ENCODE data around the gene ARHGAP42. TPM values are rescaled to one million over a fixed set of nuclear protein-coding genes. Genes with fewer than 3 reads are reported as not detected.

Gene ARHGAP42
- polyA plus RNA-seq, 3 donors, result 0.13 TPM; not detected in 2

GRCh38 chr11:100918551-100919500 is 231.7 kb downstream of the ARHGAP42 start:
- Histone ChIP-seq H3K79me2 (ENCODE audit: insufficient read depth, low read length) (no peaks in the 10 kb centered on the region), H3K36me3 (replicated peaks in 1 of 2; ENCODE audit: control insufficient read depth in 1 of 2, insufficient read depth in 2 of 2, low read length in 2 of 2) (no peaks in the 10 kb centered on the region), H3K4me2 (replicated peaks; ENCODE audit: extremely low read depth, low read length, poor library complexity, severe bottlenecking) (no peak overlapping the region), H3K27me3 (ENCODE audit: control insufficient read depth in 2 of 2, insufficient read depth in 2 of 2, low read length in 2 of 2) (no peaks in the 10 kb centered on the region), H3K9me3 (replicated peaks in 1 of 2; ENCODE audit: control insufficient read depth in 1 of 2, insufficient read depth in 1 of 2, low read length in 2 of 2) (no peaks in the 10 kb centered on the region), H3K4me1 (ENCODE audit: control insufficient read depth in 1 of 2, insufficient read depth in 2 of 2, low read length in 2 of 2) (no peaks in the 10 kb centered on the region), H3K27ac (ENCODE audit: low read depth in 1 of 2, low read length in 2 of 2) (no peak overlapping the region), H3K4me3 (replicated peaks in 1 of 3; ENCODE audit: low read depth in 2 of 3, low read length in 3 of 3) (no peak overlapping the region), H2AFZ (ENCODE audit: insufficient read depth, low read depth, low read length, poor library complexity, severe bottlenecking) (no peak overlapping the region), H4K20me1 (ENCODE audit: insufficient read depth, low read length) (no peaks in the 10 kb centered on the region), H3K9ac (ENCODE audit: insufficient read depth, low read length, poor library complexity, severe bottlenecking) (no peak overlapping the region)
- Mint-ChIP-seq H3K27me3 (ENCODE audit: low read depth in 3 of 3) (no peaks in the 10 kb centered on the region), H3K9me3 (no peaks in the 10 kb centered on the region), H3K27ac (no peak overlapping the region), H3K36me3 (no peaks in the 10 kb centered on the region), H3K4me3 (no peak overlapping the region), H3K4me1 (no peaks in the 10 kb centered on the region)
- intact Hi-C loops (cut with micrococcal nuclease), result no loop called here
- TF ChIP-seq CTCF (IDR thresholded peaks at IDR 0.05), result no peak
- DNase-seq, result no peak
- WGBS (ENCODE audit: insufficient coverage), result 60% methylated on average over 1 of the region's 6 CpGs

GRCh38 chr11:100920593-100920992 is 233.5 kb downstream of the ARHGAP42 start:
- intact Hi-C loops (cut with micrococcal nuclease), result no loop called here
- Mint-ChIP-seq H3K4me1 (no peaks in the 10 kb centered on the region), H3K27ac (no peak overlapping the region), H3K27me3 (ENCODE audit: low read depth in 3 of 3) (no peaks in the 10 kb centered on the region), H3K9me3 (no peaks in the 10 kb centered on the region), H3K36me3 (no peaks in the 10 kb centered on the region), H3K4me3 (no peak overlapping the region)
- Histone ChIP-seq H3K27me3 (ENCODE audit: control insufficient read depth in 2 of 2, insufficient read depth in 2 of 2, low read length in 2 of 2) (no peaks in the 10 kb centered on the region), H4K20me1 (ENCODE audit: insufficient read depth, low read length) (no peaks in the 10 kb centered on the region), H3K36me3 (replicated peaks in 1 of 2; ENCODE audit: control insufficient read depth in 1 of 2, insufficient read depth in 2 of 2, low read length in 2 of 2) (no peaks in the 10 kb centered on the region), H3K4me1 (ENCODE audit: control insufficient read depth in 1 of 2, insufficient read depth in 2 of 2, low read length in 2 of 2) (no peaks in the 10 kb centered on the region), H3K79me2 (ENCODE audit: insufficient read depth, low read length) (no peaks in the 10 kb centered on the region), H3K4me2 (replicated peaks; ENCODE audit: extremely low read depth, low read length, poor library complexity, severe bottlenecking) (no peak overlapping the region), H3K9me3 (replicated peaks in 1 of 2; ENCODE audit: control insufficient read depth in 1 of 2, insufficient read depth in 1 of 2, low read length in 2 of 2) (no peaks in the 10 kb centered on the region), H3K9ac (ENCODE audit: insufficient read depth, low read length, poor library complexity, severe bottlenecking) (no peak overlapping the region), H3K4me3 (replicated peaks in 1 of 3; ENCODE audit: low read depth in 2 of 3, low read length in 3 of 3) (no peak overlapping the region), H3K27ac (ENCODE audit: low read depth in 1 of 2, low read length in 2 of 2) (no peak overlapping the region), H2AFZ (ENCODE audit: insufficient read depth, low read depth, low read length, poor library complexity, severe bottlenecking) (no peak overlapping the region)
- DNase-seq, result no peak
- no peak for TF ChIP-seq CTCF (IDR thresholded peaks at IDR 0.05)

Data from CD14-positive monocyte (primary cell).